ENCODE results near the gene ZBTB17.

ZBTB17 gene

DNA sequence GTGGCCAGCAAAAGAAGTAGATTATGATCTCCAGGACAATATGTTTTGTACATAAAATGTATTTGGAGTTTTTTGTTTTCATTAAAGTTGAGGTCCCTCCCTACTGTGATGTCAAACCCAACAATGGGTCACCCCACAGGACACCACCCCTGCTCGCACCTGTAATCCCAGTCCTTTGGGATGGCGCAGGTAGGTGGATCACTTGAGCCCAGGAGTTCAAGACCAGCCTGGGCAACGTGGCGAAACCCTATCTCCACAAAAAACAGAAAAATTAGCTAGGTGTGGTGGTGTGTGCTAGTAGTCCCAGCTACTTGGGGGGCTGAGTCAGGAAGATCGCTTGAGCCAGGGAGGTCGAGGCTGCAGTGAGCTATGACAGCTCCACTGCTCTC is 9.0 kb downstream of the ZBTB17 start:
- no peak for TF ChIP-seq POLR2A (IDR thresholded peaks at IDR 0.05; ENCODE audit: low read depth, low read length)
- DNase-seq (ENCODE audit: insufficient read length, low spot score) (no peak), FAIRE-seq (no peak)

DNA sequence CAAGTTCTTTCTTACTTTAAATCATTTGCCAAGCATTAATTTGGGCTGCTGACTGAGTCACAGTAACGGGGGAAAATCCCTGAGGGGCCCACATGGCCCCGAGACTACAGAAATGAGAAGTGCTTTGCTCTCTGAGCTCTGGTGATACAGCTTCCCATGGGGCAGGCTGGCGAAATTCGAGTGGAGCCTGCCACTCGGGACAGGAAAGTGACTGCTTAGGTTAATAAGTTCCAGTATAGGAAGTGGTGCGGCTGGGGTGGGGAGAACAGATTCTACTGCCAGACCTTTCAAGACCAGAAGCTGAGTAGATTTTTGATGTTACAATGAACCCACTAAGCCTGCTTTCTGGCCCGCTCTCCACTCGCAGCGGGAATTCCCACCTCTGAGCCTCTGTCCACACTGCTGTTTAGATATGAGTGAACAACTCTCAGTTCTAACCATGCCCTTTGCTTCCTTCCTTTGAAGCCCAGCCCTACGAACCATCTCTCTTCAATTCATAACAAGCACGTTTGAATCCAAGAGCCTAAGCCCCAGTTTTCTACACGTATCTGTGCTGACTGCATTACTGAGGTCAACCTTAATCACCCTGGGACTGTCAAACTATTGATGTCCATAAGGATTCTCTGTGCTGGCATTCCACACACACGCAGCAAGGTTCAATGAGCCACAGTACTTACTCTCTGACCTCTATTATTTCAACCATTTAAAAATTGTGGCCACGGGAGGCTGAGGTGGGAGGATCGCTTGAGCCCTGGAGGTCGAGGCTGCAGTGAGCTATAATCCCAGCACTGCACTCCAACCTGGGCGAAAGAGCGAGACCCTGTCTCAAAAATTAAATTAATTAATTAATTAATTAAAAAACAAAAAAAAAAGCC is 9.6 kb downstream of the ZBTB17 start:
- no peak for DNase-seq (ENCODE audit: insufficient read length, low spot score)

DNA sequence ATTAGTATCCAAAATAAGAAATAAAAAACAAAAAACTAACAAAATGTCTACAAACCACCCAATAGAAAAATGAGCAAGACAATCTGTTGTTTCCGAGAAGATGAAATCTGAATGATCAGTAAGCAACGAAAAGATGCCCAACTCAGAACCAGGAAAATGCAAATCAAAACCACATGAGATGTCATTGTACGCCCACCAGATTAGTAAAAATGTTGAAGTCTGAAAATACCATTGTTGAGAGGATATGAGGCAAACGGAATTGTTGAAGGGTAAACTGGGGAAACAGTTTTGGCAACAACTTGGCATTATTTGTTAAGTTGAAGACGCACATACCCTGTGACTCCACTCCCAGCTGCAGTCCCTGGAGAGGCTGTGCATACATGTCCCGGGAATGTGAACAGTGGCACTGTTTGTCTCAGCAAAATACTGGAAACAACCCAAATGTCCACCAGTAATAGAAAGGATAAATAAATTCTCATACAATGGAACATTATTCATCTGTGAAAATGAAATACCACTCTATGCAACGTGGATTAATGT is 10.6 kb downstream of the ZBTB17 start:
- no peak for DNase-seq (ENCODE audit: insufficient read length, low spot score)
- TF ChIP-seq POLR2A (IDR thresholded peaks at IDR 0.05; ENCODE audit: low read depth, low read length) = no peak
- FAIRE-seq = no peak

More for the DNA sequence above, 9.6 kb downstream of the ZBTB17 start:
- no peak for TF ChIP-seq POLR2A (IDR thresholded peaks at IDR 0.05; ENCODE audit: low read depth, low read length)
- no peak for FAIRE-seq

DNA sequence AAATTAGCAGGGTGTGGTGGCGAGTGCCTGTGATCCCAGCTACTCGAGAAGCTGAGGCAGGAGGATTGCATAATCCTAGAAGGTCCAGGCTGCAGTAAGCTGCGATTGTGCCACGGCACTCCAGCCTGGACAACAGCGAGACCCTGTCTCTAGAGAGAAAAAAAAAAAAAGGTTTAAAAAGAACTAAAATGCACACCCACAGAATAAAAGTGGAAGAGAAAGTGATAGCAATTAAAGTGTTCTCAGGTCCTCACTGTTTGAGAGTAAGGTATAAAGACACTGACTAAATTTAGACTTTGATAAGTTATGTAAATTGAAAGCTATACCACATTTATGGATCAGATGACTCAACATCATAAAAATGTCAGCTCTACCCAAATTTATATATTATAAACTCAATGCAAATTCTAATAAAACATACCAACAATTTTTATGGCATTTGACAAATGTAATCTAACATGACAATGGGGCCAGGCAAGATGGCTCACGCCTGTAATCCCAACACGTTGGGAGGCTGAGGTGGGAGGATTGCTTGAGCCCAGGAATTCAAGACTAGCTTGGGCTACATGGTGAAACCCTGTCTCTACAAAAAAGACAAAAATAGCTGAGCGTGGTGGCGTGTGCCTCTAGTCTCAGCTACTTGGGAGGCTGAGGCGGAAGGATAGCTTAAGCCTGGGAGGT is 11.8 kb downstream of the ZBTB17 start:
- FAIRE-seq (no peak), DNase-seq (ENCODE audit: insufficient read length, low spot score) (no peak)
- no peak for TF ChIP-seq POLR2A (IDR thresholded peaks at IDR 0.05; ENCODE audit: low read depth, low read length)

DNA sequence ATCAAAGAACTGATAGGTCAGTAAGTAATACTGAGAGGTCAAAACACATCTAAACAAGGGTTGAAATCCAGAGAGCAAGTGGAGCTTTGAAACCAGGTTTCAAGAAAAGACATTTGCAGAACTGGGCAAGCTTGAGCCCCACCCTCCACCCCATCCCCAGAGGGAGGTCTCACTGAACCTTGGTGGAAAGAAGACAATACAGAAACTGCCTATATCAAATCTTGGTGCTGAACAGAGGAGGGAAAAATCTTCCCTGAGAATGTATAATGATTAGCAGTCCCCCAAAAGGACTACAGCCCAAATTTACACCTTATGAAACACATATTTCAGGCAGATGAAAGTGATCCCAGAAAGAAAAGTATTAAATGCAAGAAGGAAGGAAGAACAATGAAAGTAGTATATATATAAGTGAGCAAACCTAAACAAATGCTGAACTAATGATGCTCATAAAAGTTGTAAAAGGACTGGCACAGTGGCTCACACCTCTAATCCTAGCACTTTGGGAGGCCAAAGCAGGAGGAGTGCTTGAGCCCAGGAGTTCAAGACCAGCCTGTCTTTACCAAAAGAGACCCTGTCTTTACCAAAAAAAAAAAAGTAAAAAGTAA is 12.4 kb downstream of the ZBTB17 start:
- no peak for TF ChIP-seq POLR2A (IDR thresholded peaks at IDR 0.05; ENCODE audit: low read depth, low read length)
- FAIRE-seq (no peak), DNase-seq (ENCODE audit: insufficient read length, low spot score) (no peak)

DNA sequence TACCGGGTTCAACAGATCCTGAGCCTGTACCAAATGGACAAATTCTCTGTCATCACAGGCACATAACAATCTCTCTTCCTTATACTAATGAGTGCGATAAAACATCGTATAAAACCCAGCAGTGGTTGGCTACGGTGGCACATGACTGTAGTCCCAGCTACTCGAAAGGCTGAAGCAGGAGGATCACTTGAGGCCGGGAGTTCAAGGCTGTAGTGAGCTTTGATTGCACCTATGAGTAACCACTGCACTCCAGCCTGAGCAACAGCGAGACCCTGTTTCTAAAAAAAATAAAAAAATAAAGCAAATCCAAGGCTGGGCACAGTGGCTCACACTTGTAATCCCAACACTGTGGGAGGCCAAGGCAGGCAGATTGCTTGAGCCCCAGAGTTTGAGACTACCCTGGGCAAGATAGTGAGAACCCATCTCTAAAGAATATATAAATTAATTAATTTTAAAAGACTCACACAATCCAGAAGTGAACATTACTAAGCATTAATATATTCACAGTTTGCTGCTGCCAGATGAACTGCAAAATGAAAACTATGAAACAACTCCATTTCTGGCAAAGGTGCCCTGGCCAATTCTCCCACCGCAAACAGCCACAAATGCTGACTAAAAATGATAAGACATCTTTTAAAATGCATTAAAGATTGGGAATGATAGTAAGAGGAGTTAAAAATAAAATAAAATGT is 13.1 kb downstream of the ZBTB17 start:
- no peak for TF ChIP-seq POLR2A (IDR thresholded peaks at IDR 0.05; ENCODE audit: low read depth, low read length)
- DNase-seq (ENCODE audit: insufficient read length, low spot score) (no peak), FAIRE-seq (no peak)

DNA sequence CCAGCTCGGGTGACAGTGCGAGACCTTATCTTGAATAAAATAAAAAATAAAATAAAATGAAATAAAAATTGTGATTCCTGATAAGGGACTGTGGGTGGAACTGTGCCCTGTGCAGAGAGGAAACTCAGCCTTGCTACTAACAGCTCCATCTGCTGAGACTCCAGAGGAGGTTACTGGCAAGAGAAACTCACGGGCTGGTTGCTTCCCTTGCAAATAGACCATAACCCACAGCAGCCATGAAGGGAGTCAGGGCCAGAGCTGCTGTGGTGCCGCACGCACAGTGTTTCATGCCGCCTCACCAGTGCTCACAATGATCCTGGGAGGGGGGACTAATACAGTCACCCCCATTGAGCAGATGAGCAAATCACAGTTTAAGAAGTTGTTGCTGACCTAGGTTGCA is 13.7 kb downstream of the ZBTB17 start:
- DNase-seq (ENCODE audit: insufficient read length, low spot score) = no peak
- no peak for FAIRE-seq
- no peak for TF ChIP-seq POLR2A (IDR thresholded peaks at IDR 0.05; ENCODE audit: low read depth, low read length)

DNA sequence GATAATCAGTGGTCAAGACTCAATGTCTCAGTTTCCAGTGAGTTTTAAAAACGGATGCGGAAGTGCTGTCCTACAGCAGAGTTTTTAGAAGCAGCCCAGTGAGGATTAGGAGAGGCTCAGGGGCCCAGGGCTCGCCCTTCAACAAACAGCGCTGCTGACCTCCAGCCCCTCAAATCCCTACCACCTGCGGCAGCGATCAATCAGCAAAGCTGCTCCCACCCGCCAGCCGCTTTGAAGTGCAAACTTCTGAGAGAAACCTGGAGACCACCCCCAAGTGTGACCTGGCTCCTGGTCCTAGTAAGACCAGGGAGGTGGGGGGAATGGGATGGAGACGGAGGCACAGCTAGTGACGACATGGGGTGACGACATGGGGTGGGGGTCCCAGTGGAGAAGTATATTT is 14.4 kb downstream of the ZBTB17 start:
- DNase-seq (ENCODE audit: insufficient read length, low spot score) (no peak), FAIRE-seq (no peak)
- no peak for TF ChIP-seq POLR2A (IDR thresholded peaks at IDR 0.05; ENCODE audit: low read depth, low read length)

DNA sequence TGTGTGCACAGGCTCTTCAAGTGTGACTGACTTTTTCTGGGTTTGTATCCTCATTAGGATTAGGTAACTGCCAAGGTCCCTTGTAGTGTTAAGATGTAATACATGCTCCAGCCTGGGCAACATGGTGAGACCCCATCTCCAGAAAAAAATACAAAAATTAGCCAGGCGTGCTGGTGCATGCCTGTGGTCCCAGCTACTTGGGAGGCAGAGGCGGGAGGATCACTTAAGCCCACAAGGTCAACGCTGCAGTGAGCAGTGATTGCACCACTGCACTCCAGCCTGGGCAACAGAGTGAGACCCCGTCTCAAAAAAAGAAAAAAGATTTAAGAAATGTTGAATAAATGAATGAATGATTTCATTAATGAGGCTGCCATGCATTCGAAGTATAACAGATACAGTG is 15.1 kb downstream of the ZBTB17 start:
- TF ChIP-seq POLR2A (IDR thresholded peaks at IDR 0.05; ENCODE audit: low read depth, low read length) = no peak
- FAIRE-seq (no peak), DNase-seq (ENCODE audit: insufficient read length, low spot score) (no peak)

DNA sequence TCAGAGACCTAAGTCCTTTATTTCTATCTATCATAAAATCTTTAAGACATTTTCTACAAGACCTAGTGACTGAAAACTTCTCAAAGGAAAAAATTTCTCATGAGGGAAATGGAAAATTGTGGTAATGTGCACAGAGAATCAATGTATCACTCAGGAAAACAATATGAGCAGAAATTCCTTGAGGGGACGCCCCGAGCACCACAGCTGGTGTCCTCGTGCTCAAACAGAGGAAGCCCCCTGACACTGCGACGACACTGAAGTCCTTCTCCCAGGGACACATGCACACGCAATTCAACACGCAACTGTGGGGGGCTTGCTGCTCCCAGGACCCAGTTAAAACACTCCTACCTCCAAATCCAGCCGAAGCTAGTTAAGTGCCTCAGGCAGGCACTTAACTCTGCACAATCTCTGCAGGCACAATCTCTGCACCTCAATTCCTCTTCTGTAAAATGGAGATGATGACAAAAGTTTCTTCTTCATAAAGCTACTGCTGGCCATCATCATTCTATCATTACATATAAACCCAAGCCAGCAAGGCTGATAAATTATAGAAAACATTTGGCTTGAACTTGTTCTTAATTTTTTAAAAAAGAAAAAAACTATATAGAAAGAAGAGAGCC is 16.0 kb downstream of the ZBTB17 start:
- TF ChIP-seq POLR2A (IDR thresholded peaks at IDR 0.05; ENCODE audit: low read depth, low read length) = no peak
- FAIRE-seq (no peak), DNase-seq (ENCODE audit: insufficient read length, low spot score) (no peak)

DNA sequence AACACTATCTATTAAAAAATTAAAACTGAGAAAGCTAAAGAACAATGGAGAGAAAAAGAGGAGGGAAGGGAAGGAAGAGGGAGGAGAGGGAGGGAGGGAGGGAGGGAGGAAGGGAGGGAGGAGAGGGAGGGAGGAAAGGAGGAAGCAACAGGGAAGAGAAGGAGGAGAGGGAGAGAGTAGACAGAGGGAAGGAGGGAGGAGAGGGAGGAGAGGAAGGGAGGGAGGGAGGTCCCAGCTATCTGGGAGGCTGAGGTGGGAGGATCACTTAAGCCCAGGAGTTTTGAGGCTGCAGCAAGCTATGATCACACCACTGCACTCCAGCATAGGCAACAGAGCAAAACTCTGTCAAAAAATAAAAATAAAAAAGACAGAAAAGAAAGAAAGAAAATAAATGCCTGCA is 16.5 kb downstream of the ZBTB17 start:
- FAIRE-seq (no peak), DNase-seq (ENCODE audit: insufficient read length, low spot score) (no peak)
- TF ChIP-seq POLR2A (IDR thresholded peaks at IDR 0.05; ENCODE audit: low read depth, low read length) = no peak

DNA sequence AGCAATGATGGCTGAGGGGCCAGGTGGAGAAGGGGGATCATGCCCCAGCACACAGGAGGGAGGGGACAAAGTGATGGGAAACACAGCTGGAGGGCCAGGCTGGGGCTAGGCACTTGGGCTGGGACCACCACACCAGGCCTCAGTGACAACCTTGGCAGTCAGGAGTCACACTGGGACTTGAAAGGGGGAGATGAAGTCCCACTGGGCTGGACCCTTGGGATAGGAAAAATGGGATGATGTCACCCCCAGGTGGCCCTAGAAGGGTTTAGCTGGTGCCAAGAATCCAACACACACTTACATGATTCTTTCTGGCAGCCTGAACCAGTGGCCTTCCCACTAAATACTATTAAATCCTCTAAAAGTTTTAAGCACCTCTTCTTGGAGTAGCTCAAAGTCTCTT is 17.1 kb downstream of the ZBTB17 start:
- FAIRE-seq = no peak
- TF ChIP-seq POLR2A (IDR thresholded peaks at IDR 0.05; ENCODE audit: low read depth, low read length) = no peak
- DNase-seq (ENCODE audit: insufficient read length, low spot score) = no peak

DNA sequence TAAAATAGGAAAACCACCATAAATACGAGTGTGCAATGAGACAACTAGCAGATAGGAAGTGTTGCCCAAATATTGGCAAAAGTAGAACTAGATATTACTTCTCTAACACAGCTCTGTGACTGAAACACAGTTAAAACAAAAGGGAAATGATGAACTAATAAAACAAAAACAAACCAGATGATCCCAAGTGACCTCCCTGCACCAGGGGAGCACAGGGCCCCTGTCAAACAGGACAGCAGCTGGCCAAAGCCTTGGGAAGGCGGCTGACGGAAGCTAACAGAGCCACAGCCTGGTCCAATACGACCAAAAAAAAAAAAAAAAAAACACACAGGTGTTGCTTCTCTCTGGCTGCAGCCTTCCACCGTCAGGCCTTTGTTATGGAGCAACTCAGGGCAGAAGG is 17.8 kb downstream of the ZBTB17 start:
- no peak for FAIRE-seq
- DNase-seq (ENCODE audit: insufficient read length, low spot score) = no peak
- TF ChIP-seq POLR2A (IDR thresholded peaks at IDR 0.05; ENCODE audit: low read depth, low read length) = no peak
